Measurements from ENCODE around the gene P4HB.

- TF ChIP-seq CTCF (IDR thresholded peaks at IDR 0.05) (no peak), POLR2A (IDR thresholded peaks at IDR 0.05) (no peak)
These were observed 36.4 kb downstream of the P4HB start for GRCh38 chr17:81823820-81824550.
